DMS79 (cell line): ENCODE data around the gene FADS3.

Experiments
- DNase-seq: peaks from one replicate; lab custom pipeline; 2025; lab: John Stamatoyannopoulos, UW

The FADS3 gene

GRCh38 chr11:61913699-61914395 is 22.5 kb upstream of the FADS3 start:
- no peak for DNase-seq

DNA sequence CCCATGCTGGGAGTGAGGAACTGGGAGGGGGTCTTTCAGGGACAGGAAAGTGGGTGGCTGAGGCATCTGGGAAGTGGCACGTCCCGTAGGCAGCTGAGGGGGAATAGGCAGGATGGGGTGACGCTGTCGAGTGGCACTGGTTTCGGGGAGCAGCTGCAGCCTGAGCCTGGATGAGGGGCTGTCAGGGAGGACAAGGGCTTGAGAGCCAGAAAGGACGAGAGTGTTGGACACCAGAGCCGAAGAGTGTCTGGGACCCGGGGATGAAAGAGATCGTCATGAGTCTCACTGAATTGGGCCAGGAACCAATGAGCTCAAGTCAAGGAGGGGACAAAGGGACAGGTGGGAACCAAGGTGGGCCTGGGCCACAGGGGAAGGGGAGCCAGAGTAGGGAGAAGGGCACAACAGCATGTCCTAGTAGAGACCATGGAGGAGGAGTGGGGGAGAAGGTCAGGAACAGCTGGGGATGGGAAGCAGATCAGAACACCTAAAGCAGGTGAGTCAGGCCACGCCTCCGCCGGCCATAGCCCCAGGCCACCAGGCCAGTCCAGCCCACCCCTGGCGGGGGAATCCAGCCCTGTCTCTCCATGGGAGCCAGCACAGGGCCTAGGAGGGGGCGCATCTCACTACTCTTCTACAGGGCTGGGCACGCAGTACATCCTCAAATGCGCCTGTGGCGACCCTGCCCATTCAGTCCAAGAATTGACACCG is 21.8 kb upstream of the FADS3 start:
- DNase-seq, result no peak

GRCh38 chr11:61912530-61912898 is 21.2 kb upstream of the FADS3 start:
- no peak for DNase-seq

GRCh38 chr11:61911701-61912529 is 20.6 kb upstream of the FADS3 start:
- no peak for DNase-seq

DNA sequence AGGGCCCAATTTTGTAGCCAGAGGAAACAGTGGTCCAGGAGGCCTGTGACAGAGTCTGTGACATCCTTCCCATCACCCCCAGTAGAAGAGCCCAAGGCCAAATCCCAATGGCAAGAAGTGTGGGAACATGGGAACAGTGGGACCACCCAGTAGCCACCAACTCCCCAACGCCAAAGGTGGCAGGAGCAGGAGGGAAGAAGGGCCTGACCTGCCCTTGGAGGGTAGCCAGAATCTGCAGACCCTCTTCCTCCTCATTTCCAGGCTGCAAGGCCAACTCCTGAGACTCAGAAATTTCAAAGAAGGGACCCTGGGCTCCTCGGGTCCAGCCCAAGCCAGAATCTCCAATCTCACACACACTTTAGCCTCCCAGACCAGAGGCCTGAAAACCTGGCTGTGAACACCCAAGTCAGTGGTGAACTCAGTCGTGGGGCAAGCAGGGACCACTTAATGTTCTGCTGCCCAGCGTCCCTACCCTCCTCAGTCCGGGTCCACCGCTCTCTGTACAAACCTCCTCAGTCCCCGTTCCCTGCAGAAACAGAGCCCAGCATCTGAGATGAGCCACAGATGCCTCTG is 19.9 kb upstream of the FADS3 start:
- no peak for DNase-seq

GRCh38 chr11:61910187-61911127 is 19.1 kb upstream of the FADS3 start:
- no peak for DNase-seq

- no peak for DNase-seq
Measured at GRCh38 chr11:61908730-61909316, 17.5 kb upstream of the FADS3 start.

GRCh38 chr11:61907871-61908729 is 16.8 kb upstream of the FADS3 start:
- DNase-seq, result no peak

DNA sequence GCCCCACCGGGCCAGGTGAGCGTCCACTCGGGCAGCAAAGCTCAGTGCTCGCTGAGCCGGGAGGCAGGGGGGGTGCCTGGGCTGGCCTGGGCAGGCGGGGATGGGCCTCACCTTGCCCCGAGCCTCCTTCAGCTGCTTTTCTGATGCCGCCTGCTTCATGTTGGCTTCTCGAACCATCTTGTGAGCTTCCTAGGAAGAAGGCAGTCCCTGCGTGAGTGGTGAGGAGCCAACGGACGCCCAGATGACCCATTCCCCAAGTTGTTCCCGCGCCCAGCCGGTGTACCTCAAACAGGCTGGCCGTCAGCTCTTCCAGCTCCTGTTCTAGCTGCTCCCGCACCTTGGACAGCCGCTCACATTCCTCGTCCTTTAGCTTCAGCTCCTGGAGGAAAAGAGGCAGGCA is 15.9 kb upstream of the FADS3 start:
- no peak for DNase-seq

DNA sequence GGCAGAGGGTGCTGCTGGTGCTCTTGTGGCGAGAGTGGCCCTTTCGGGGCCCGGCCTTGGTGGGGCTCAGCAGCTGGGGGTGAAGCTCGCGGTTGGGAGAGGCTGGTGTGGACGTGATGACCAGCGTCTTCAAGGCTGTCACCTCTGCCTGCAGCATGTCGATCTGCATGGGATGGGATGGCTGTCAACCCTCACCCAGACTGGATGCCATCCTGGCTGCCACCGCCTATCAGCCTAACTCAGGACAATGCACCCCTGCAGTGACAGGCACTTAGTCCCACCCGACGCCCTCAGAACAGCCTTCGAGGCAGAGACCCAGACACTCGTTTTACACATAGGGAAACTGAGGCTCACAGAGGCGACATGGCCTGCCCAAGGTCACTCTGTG is 15.2 kb upstream of the FADS3 start:
- no peak for DNase-seq

- DNase-seq, result no peak
Measured at GRCh38 chr11:61905801-61906521, 14.6 kb upstream of the FADS3 start.

GRCh38 chr11:61905067-61905696 is 13.8 kb upstream of the FADS3 start:
- no peak for DNase-seq

- DNase-seq, result no peak
Measured at GRCh38 chr11:61904539-61905048, 13.2 kb upstream of the FADS3 start.

DNA sequence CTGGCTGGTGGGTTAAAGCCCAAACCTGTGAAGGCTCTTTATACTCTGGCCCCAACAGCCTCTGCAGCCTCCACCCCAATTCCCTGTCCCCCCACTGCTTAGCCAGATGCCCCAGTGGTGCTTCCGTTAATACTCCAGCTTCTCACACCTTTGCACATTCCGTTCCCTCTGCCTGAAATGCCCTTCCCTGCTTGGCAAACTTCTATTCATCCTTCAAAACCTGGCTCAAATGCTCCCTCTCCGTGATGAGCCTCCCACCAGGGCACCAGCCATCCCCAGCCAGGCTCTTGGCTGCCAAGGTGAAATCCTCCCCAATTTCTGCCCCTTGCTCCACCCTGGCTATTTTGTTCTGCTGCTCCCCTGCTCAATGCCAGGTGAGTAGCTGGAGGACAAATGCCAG is 12.5 kb upstream of the FADS3 start:
- no peak for DNase-seq

DNA sequence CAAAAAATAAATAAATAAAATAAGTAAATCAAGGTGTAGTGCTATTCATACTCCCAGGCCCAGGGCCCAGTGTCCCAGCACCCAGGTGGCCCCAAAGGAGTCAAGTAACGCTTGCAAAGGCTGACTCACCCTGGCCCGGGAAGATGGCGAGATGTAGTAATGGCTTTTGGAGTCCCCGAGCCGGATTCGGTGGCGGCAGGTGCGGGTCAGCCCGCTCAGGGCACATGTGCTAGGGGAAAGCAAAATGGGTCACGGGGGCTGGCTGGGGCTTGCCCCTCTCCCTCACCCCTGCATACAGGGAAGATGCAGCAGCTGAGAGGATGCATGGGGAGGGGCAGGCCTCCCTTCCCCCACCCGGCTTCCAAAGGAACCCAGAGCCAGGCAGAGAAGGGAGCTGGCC is 11.0 kb upstream of the FADS3 start:
- no peak for DNase-seq

GRCh38 chr11:61901397-61901796 is 10.1 kb upstream of the FADS3 start:
- DNase-seq, result no peak

DNA sequence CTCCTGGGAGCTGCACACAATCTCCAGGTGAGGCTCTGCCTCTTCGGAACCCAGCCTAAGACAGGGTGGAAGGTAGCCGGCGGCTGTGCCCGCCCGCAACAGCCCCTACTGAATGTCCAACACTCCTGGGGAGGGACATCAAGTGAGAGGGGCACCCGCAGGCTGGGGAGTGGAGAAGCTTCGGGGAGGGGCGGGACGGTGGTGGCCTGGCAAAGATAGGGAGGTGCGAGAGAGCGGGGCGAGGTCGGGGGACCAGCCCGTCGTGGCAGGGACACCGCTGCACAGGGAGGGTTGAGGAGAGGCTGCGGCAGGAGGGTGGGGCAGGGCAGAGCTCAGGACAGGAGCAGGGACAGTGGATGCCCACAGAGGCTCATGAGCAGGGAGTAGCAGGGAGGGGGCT is 8.9 kb upstream of the FADS3 start:
- DNase-seq, result no peak

- no peak for DNase-seq
Measured at GRCh38 chr11:61899146-61899841, 7.9 kb upstream of the FADS3 start.
